H1 (cell line): ENCODE measurements around the gene SAE1. TPM values are rescaled to one million over a fixed set of nuclear protein-coding genes. Genes with fewer than 3 reads are reported as not detected.
"Not testable (repeated sequence)": the region's sequence is repeated elsewhere in the genome, so short reads cannot be mapped to it uniquely, and the experiment has no call there.

Source experiments
- CTCF ChIA-PET: fragments of 300-600 bp; sonication (Branson Sonifier 250); formaldehyde crosslinking; loops from one replicate; lab custom pipeline; 2021; ENCODE audit not compliant: partially characterized antibody; lab: Charles Lee
- POLR2A ChIA-PET: fragments of 300-600 bp; sonication (Branson Sonifier 250); formaldehyde crosslinking; loops from one replicate; lab custom pipeline; 2021; ENCODE audit warnings: inconsistent platforms; ENCODE audit not compliant: partially characterized antibody; lab: Charles Lee
- DNase-seq, 2 experiments: peaks; one replicate each; pipeline versions ENCODE4 v3.0.0 to v3.0.0-alpha.2; 2010 to 2022; ENCODE audit warnings: low spot score in 2 of 2, low read depth in 1 of 2, mixed read lengths in 1 of 2
- FAIRE-seq: peaks from 2 replicates; lab custom pipeline; 2011; peaks lifted over from hg19 to GRCh38; lab: Jason Lieb, UNC
- H2AFZ ChIP-seq: 2 replicates; pipeline ENCODE4 v1.8.1; 2012; ENCODE audit warnings: low read length, inconsistent platforms
- H2AK5ac ChIP-seq: 2 replicates; pipeline ENCODE4 v1.6.1; 2013; ENCODE audit warnings: low read depth, low read length
- H2BK120ac ChIP-seq: replicated peaks from 2 replicates; pipeline ENCODE3; 2013; ENCODE audit warnings: low read depth, low read length, inconsistent platforms
- H2BK12ac ChIP-seq: 2 replicates; pipeline ENCODE4 v1.6.1; 2013; ENCODE audit warnings: low read depth, low read length
- H2BK15ac ChIP-seq: 2 replicates; pipeline ENCODE4 v1.6.1; 2013; ENCODE audit warnings: low read length
- H2BK20ac ChIP-seq: 2 replicates; pipeline ENCODE4 v1.6.1; 2013; ENCODE audit warnings: low read length
- H2BK5ac ChIP-seq: 2 replicates; pipeline ENCODE4 v1.6.1; 2013; ENCODE audit warnings: low read depth, low read length
- H3K14ac ChIP-seq: 2 replicates; pipeline ENCODE4 v1.6.1; 2013; ENCODE audit warnings: inconsistent platforms; ENCODE audit not compliant: insufficient read length
- H3K18ac ChIP-seq: 2 replicates; pipeline ENCODE4 v1.6.1; 2013; ENCODE audit warnings: low read length; ENCODE audit errors: extremely low read depth
- H3K23ac ChIP-seq: 2 replicates; pipeline ENCODE4 v1.6.1; 2013; ENCODE audit warnings: inconsistent platforms; ENCODE audit not compliant: insufficient read length
- H3K23me2 ChIP-seq: 2 replicates; pipeline ENCODE4 v1.6.1; 2013; ENCODE audit warnings: low read depth, low read length
- H3K27ac ChIP-seq: 2 replicates; pipeline ENCODE4 v1.6.1; 2011; ENCODE audit warnings: low read depth, low read length, inconsistent platforms
- H3K27me3 ChIP-seq, 4 experiments: replicated peaks in 1 of 4; 1 replicate in 1 of 4; 2 replicates in 3 of 4; pipeline versions ENCODE4 v1.6.1 to v1.8.1; 2011 to 2013; ENCODE audit warnings: low read length in 3 of 4, mild to moderate bottlenecking in 3 of 4, inconsistent platforms in 2 of 4, mixed read lengths in 2 of 4, moderate library complexity in 1 of 4; ENCODE audit not compliant: control insufficient read depth in 3 of 4, insufficient read depth in 3 of 4; ENCODE audit errors: extremely low read depth in 1 of 4
- H3K36me3 ChIP-seq, 4 experiments: 2 replicates each; pipeline versions ENCODE4 v1.6.1 to v1.8.1; 2011 to 2013; ENCODE audit warnings: mild to moderate bottlenecking in 4 of 4, low read length in 3 of 4, moderate library complexity in 2 of 4, control low read depth in 1 of 4, inconsistent platforms in 1 of 4; ENCODE audit not compliant: insufficient read depth in 4 of 4, control insufficient read depth in 2 of 4
- H3K4ac ChIP-seq: replicated peaks from 2 replicates; pipeline ENCODE3; 2013; ENCODE audit warnings: low read length, low read depth, mixed read lengths, inconsistent platforms; ENCODE audit not compliant: insufficient read length
- H3K4me1 ChIP-seq, 4 experiments: replicated peaks in 1 of 4; 1 replicate in 1 of 4; 2 replicates in 3 of 4; pipeline versions ENCODE4 v1.6.1 to v1.8.1; 2011 to 2013; ENCODE audit warnings: low read length in 3 of 4, inconsistent platforms in 2 of 4, mixed read lengths in 1 of 4; ENCODE audit not compliant: insufficient read depth in 4 of 4, control insufficient read depth in 3 of 4
- H3K4me2 ChIP-seq, 2 experiments: 2 replicates each; pipeline versions ENCODE4 v1.6.1 to v1.8.1; 2011 to 2013; ENCODE audit warnings: low read depth in 2 of 2, low read length in 2 of 2, control low read depth in 1 of 2, inconsistent platforms in 1 of 2, mild to moderate bottlenecking in 1 of 2; ENCODE audit not compliant: insufficient read depth in 1 of 2
- H3K4me3 ChIP-seq, 4 experiments: fragments of 200-600, 300-600 bp in 1 of 4; sonication (generic), shearing (Covaris generic), sonication (Bioruptor Twin) in 1 of 4; 2 replicates each; pipeline versions ENCODE4 v1.5.1 to v1.8.1; 2011 to 2016; ENCODE audit warnings: low read length in 4 of 4, low read depth in 3 of 4, control low read depth in 2 of 4, inconsistent platforms in 2 of 4, mild to moderate bottlenecking in 2 of 4, mixed read lengths in 1 of 4, moderate library complexity in 1 of 4; ENCODE audit not compliant: insufficient read depth in 2 of 4; ENCODE audit errors: extremely low read depth in 1 of 4
- H3K56ac ChIP-seq: replicated peaks from 2 replicates; pipeline ENCODE3; 2013; ENCODE audit warnings: low read depth, mild to moderate bottlenecking, mixed read lengths, low read length, inconsistent platforms; ENCODE audit not compliant: insufficient read length
- H3K79me1 ChIP-seq: 2 replicates; pipeline ENCODE4 v1.6.1; 2013; ENCODE audit warnings: low read depth, low read length, control low read depth
- H3K79me2 ChIP-seq, 2 experiments: 2 replicates each; pipeline versions ENCODE4 v1.6.1 to v1.8.1; 2012 to 2013; ENCODE audit warnings: low read length in 2 of 2, mild to moderate bottlenecking in 2 of 2, inconsistent platforms in 1 of 2; ENCODE audit not compliant: insufficient read depth in 2 of 2, control insufficient read depth in 1 of 2
- H3K9ac ChIP-seq, 4 experiments: replicated peaks in 1 of 4; 1 replicate in 1 of 4; 2 replicates in 3 of 4; pipeline versions ENCODE4 v1.6.1 to v1.8.1; 2011 to 2013; ENCODE audit warnings: low read depth in 3 of 4, low read length in 3 of 4, control low read depth in 2 of 4, mild to moderate bottlenecking in 2 of 4, moderate library complexity in 2 of 4, inconsistent platforms in 1 of 4; ENCODE audit errors: extremely low read depth in 1 of 4
- H3K9me3 ChIP-seq, 2 experiments: 2 replicates each; pipeline versions ENCODE4 v1.6.1 to v1.8.1; 2012 to 2013; ENCODE audit warnings: mild to moderate bottlenecking in 2 of 2, moderate library complexity in 2 of 2, control low read depth in 1 of 2, inconsistent platforms in 1 of 2, low read depth in 1 of 2, low read length in 1 of 2, mixed read lengths in 1 of 2; ENCODE audit not compliant: insufficient read depth in 2 of 2
- H4K20me1 ChIP-seq, 2 experiments: replicated peaks in 1 of 2; 2 replicates each; pipeline versions ENCODE3 to v1.8.1; 2011 to 2013; ENCODE audit warnings: inconsistent platforms in 2 of 2, low read length in 2 of 2, mild to moderate bottlenecking in 1 of 2; ENCODE audit not compliant: insufficient read depth in 2 of 2, control insufficient read depth in 1 of 2
- H4K5ac ChIP-seq: 2 replicates; pipeline ENCODE4 v1.6.1; 2013; ENCODE audit warnings: low read length, low read depth, mixed read lengths, inconsistent platforms; ENCODE audit not compliant: insufficient read length
- H4K8ac ChIP-seq: 2 replicates; pipeline ENCODE4 v1.8.0; 2013; ENCODE audit warnings: mild to moderate bottlenecking, moderate library complexity, low read length, inconsistent platforms; ENCODE audit not compliant: insufficient read depth; ENCODE audit errors: extremely low read depth
- H4K91ac ChIP-seq: replicated peaks from 2 replicates; pipeline ENCODE3; 2013; ENCODE audit warnings: low read length, mixed read lengths, inconsistent platforms; ENCODE audit not compliant: insufficient read length
- WGBS, 2 experiments: shearing (Covaris generic) in 1 of 2; methylation state at CpG; one replicate each; pipeline versions ENCODE4 v1.1.6 to v1.1.7; 2013 to 2015; ENCODE audit warnings: low lambda C conversion rate in 2 of 2, mixed read lengths in 2 of 2, inconsistent platforms in 1 of 2, low coverage in 1 of 2, missing lambda C conversion rate in 1 of 2; ENCODE audit not compliant: insufficient replicate concordance in 2 of 2, insufficient coverage in 1 of 2, insufficient read length in 1 of 2; ENCODE audit errors: extremely low coverage in 1 of 2, missing lambda C conversion rate in 1 of 2; 5-methylcytosine and 5-hydroxymethylcytosine counted together
- polyA plus RNA-seq, 7 experiments: library from polyadenylated mRNA; depleted of rRNA in 3 of 7; stranded (reverse) in 5 of 7; unstranded in 2 of 7; fragments of >200 nt in 5 of 7; fragments of 200-250 nt in 2 of 7; gene quantifications; 1 replicate in 5 of 7; 2 replicates in 1 of 7; 4 replicates in 1 of 7; pipeline versions ENCODE4 v1.2.1 to v1.2.3, GENCODE V29; 2011 to 2013; ENCODE audit warnings: missing spikeins in 2 of 7, mixed read lengths in 2 of 7
- total RNA-seq: library from RNA; stranded (reverse); fragmentation: NEBNext Ultra II Directional; extraction: Animal tissue kit (Norgen Biotek cat#: 25700); gene quantifications from 2 replicates; pipeline ENCODE4 v1.2.1, GENCODE V29; 2021

Gene SAE1
- total and polyA plus RNA-seq, 2 of the 8 experiments (the other 6 are each of a cell fraction or from before 2014, with no cell fraction given) = 213 to 268 TPM

DNA sequence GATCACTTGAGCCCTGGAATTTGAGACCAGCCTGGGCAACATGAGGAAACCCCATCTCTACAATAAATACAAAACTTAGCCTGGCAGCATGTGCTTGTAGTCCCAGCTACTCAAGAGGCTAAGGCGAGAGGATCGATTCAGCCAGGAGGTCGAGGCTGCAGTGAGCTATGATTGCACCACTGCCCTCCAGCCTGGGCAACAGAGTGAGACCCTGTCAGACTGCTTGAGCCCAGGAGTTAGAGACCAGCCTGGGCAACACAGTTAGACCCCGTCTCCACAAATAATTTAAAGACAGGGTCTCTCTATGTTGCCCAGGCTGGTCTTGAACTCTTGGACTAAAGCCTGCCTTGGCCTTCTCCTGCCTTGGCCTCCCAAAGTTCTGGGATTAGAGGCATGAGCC, 29.5 kb upstream of the SAE1 start:
- FAIRE-seq, H3K4me2 ChIP-seq, H3K4me1 ChIP-seq, H3K27ac ChIP-seq, H4K8ac ChIP-seq, H3K56ac ChIP-seq, H3K4me3 ChIP-seq, H4K91ac ChIP-seq, H2BK15ac ChIP-seq, H3K4ac ChIP-seq, H2BK20ac ChIP-seq, H3K9ac ChIP-seq, H2BK120ac ChIP-seq, DNase-seq, H2AFZ ChIP-seq, H2BK5ac ChIP-seq, H3K18ac ChIP-seq, H2AK5ac ChIP-seq, H3K27me3 ChIP-seq, H2BK12ac ChIP-seq, H4K5ac ChIP-seq, H3K23ac ChIP-seq, H3K9me3 ChIP-seq, H3K23me2 ChIP-seq, H3K14ac ChIP-seq: not testable (repeated sequence)
- peaks cover 0 to 15% (median under 1%) of the 10 kb centered on the region in 4 experiments; a peak in 2 of 8 replicates for H3K36me3 ChIP-seq
- H3K79me1 ChIP-seq = peaks cover 34% of the 10 kb centered on the region
- WGBS, 2 experiments = 93% methylated on average over 4 of the region's 4 CpGs; no CpG with 5 or more reads in 1 of the 2 experiments
- ChIA-PET POLR2A (interaction anchor here (0.9 to 4.4 kb wide), 3 partner anchors 9 to 126 kb away, joined by 3 to 53 read pairs (median 3); partner anchors contain the start of gene ZC3H4), CTCF (interaction anchor here (0.6 to 1.5 kb wide), 2 partner anchors 24 to 109 kb away, joined by 3 to 6 read pairs; no protein-coding TSS in a partner anchor)
- peaks cover 15 to 16% of the 10 kb centered on the region in 2 experiments for H4K20me1 ChIP-seq
- H3K79me2 ChIP-seq = peaks cover 16 to 91% of the 10 kb centered on the region in 2 experiments
